ENCODE results near the gene TNFSF4.

DNA sequence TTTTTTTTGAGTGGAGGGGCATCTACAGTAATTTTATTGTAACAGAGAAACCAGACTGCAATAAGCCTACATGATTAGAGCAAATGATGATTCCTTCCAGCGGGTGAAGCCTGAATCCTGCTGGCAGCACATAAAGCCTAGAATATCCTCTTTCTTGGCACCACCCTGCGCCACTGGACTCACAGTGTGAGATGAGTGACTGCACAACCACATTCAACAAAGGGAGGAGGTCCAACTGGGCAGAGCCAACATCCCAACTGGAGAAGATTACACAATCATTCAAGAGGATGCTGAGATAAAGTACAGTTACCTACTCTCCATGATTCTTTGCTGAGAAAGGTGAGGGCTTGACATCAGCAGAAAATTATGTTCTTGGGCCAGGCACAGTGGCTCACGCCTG lies 67.4 kb downstream of the TNFSF4 start:
- TF ChIP-seq, protein P1, sequence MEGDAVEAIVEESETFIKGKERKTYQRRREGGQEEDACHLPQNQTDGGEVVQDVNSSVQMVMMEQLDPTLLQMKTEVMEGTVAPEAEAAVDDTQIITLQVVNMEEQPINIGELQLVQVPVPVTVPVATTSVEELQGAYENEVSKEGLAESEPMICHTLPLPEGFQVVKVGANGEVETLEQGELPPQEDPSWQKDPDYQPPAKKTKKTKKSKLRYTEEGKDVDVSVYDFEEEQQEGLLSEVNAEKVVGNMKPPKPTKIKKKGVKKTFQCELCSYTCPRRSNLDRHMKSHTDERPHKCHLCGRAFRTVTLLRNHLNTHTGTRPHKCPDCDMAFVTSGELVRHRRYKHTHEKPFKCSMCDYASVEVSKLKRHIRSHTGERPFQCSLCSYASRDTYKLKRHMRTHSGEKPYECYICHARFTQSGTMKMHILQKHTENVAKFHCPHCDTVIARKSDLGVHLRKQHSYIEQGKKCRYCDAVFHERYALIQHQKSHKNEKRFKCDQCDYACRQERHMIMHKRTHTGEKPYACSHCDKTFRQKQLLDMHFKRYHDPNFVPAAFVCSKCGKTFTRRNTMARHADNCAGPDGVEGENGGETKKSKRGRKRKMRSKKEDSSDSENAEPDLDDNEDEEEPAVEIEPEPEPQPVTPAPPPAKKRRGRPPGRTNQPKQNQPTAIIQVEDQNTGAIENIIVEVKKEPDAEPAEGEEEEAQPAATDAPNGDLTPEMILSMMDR (IDR thresholded peaks at IDR 0.05) = no peak
- no peak for TF ChIP-seq EP300 (IDR thresholded peaks at IDR 0.05)
- no peak for TF ChIP-seq POLR2A (IDR thresholded peaks at IDR 0.05)

Data from tibial nerve (tissue), 4 donors.